WERI-Rb-1 (cell line): ENCODE measurements around the gene CDH6.

ENCODE experiments used
- DNase-seq: peaks from one replicate; pipeline ENCODE4 v3.0.0-alpha.2; 2020
- H3K27ac ChIP-seq: fragments of 250-450 bp; sonication (Bioruptor Pico); 2 replicates; pipeline ENCODE4 v1.5.1; 2020; ENCODE audit warnings: mild to moderate bottlenecking, moderate library complexity
- H3K27me3 ChIP-seq: fragments of 250-450 bp; sonication (Bioruptor Pico); 2 replicates; pipeline ENCODE4 v1.5.1; 2021; ENCODE audit warnings: mild to moderate bottlenecking, low read depth, moderate library complexity; ENCODE audit not compliant: insufficient read depth, severe bottlenecking
- H3K36me3 ChIP-seq: fragments of 250-450 bp; sonication (Bioruptor Pico); 2 replicates; pipeline ENCODE4 v1.5.1; 2020; ENCODE audit warnings: mild to moderate bottlenecking, moderate library complexity
- H3K4me3 ChIP-seq: 2 replicates; pipeline ENCODE4 v1.5.1; 2011; ENCODE audit warnings: low read depth, mild to moderate bottlenecking, control low read depth, low read length
- H3K9me3 ChIP-seq: fragments of 250-450 bp; sonication (Bioruptor Pico); 2 replicates; pipeline ENCODE4 v1.5.1; 2021; ENCODE audit warnings: mild to moderate bottlenecking, moderate library complexity; ENCODE audit not compliant: severe bottlenecking
- CTCF ChIP-seq: IDR thresholded peaks from 2 replicates; pipeline ENCODE4 v1.5.1; 2011; ENCODE audit warnings: low read depth, mild to moderate bottlenecking, control low read depth, inconsistent platforms, low read length

CDH6 gene

GRCh38 chr5:31283326-31283725 lies 89.8 kb downstream of the CDH6 start:
- DNase-seq, result no peak
- Histone ChIP-seq H3K4me3 (no peak overlapping the region), H3K27ac (no peak overlapping the region), H3K36me3 (no peaks in the 10 kb centered on the region), H3K9me3 (no peaks in the 10 kb centered on the region), H3K27me3 (no peaks in the 10 kb centered on the region)
- TF ChIP-seq CTCF, result no peak

GRCh38 chr5:31285025-31285424 lies 91.5 kb downstream of the CDH6 start:
- Histone ChIP-seq H3K27ac (no peak overlapping the region), H3K27me3 (no peaks in the 10 kb centered on the region), H3K36me3 (no peaks in the 10 kb centered on the region), H3K9me3 (no peaks in the 10 kb centered on the region), H3K4me3 (no peak overlapping the region)
- TF ChIP-seq CTCF, result no peak
- DNase-seq, result no peak

GRCh38 chr5:31287985-31288384 lies 94.5 kb downstream of the CDH6 start:
- no peak for TF ChIP-seq CTCF
- no peaks in the 10 kb centered on the region for H3K36me3 ChIP-seq

GRCh38 chr5:31289429-31289828 lies 95.9 kb downstream of the CDH6 start:
- TF ChIP-seq CTCF, result no peak
- Histone ChIP-seq H3K27me3 (no peaks in the 10 kb centered on the region), H3K4me3 (no peak overlapping the region), H3K9me3 (no peaks in the 10 kb centered on the region), H3K27ac (no peak overlapping the region), H3K36me3 (no peaks in the 10 kb centered on the region)
- DNase-seq, result no peak

More at GRCh38 chr5:31287985-31288384, 94.5 kb downstream of the CDH6 start:
- no peak overlapping the region for H3K4me3 ChIP-seq
- H3K27me3 ChIP-seq, result no peaks in the 10 kb centered on the region
- H3K9me3 ChIP-seq, result no peaks in the 10 kb centered on the region
- DNase-seq, result no peak
- H3K27ac ChIP-seq, result no peak overlapping the region

- no peaks in the 10 kb centered on the region for H3K27me3 ChIP-seq
- H3K36me3 ChIP-seq, result no peaks in the 10 kb centered on the region
- no peak for DNase-seq
- no peak overlapping the region for H3K4me3 ChIP-seq
- TF ChIP-seq CTCF, result no peak
- H3K9me3 ChIP-seq, result no peaks in the 10 kb centered on the region
- H3K27ac ChIP-seq, result no peak overlapping the region
Measured at GRCh38 chr5:31291323-31291854, 97.9 kb downstream of the CDH6 start.

GRCh38 chr5:31300501-31300900 lies 107.0 kb downstream of the CDH6 start:
- Histone ChIP-seq H3K36me3 (no peaks in the 10 kb centered on the region), H3K4me3 (no peak overlapping the region), H3K9me3 (no peaks in the 10 kb centered on the region), H3K27me3 (no peaks in the 10 kb centered on the region), H3K27ac (no peak overlapping the region)
- DNase-seq, result no peak
- no peak for TF ChIP-seq CTCF
